HL-60/S4 (cell line): Measurements from ENCODE around the gene CDH13.

Source experiments
- in situ Hi-C: fragments of 300-500 bp; cut with MboI; formaldehyde crosslinking; loops from 2 replicates; pipeline ENCODE4 v1.14.3; 2022; ENCODE audit warnings: low sequenced_read_pairs

Gene CDH13

DNA sequence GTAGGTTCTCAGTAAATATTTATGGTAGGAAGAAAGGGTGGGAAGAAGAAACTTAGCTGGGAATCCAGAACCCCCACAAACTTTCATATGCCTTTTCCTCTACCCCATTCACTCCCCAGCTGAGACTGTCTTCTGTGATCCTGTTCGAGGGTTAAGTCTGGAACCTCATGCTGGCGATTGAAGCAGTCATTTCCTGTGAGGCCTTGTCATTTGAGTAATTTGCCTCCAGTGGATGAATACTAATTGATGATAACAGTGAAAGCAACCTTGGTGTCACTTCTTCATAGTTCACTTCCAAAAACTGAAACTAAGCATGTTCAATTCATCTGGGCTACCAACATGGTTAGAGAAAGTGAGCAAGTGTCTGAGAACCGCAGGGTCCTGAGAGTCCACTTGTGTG is 401.2 kb downstream of the CDH13 start:
- in situ Hi-C loops: no loop called here

DNA sequence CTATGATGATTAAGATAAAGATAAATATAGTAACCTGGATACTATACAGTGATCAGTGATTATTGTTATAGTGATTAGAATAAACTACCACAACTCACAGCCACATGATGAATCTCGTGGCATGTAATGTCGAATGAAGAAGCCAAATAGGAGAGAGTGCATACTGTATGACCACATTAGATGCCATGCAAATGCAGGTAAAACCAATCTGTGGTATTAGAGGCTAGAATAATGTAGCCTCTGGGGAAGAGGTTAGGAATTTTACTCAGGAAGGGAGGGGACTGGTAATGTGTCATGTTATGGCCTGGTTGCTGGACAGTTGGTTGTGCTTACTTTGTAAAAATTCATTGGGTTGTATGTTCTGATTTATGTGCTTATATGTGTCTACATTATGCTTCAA is 402.7 kb downstream of the CDH13 start:
- in situ Hi-C loops: no loop called here

DNA sequence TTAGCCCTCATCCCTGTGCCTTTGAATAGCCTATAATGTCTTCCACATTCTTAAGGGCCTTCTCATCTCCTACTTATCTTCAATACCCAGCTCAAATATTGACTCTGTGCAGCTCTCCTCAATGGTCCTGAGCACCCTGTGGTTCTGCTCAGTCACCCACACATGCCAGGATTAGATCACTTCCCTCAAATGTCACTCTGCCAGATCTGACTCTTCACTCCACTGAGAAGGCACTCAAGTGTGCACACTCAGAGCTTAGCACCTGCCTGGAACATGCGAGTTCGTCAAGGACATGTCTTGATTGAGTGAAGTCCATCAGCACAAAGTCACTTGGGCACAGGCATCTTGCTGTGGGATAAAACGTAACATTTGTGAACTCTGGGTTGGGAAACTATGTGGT is 404.8 kb downstream of the CDH13 start:
- in situ Hi-C loops: no loop called here

DNA sequence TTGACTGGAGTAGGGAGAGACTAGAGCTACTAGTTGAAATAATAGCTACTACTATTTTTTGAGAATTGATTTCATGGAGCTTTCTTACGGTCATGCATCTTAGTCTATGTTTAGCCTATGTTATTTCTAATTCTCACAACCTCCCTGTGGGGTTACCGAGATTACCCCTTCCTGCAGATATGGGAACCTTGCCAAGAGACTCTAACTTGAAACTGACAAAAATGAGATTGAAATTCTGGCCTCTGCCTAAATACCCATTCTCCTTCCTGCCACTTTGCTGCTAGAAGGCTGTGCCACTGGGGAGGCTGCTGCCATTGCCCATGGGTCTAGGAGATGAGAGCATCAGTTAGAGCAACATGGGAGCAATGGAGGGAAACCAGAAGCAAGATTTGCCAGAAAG is 410.3 kb downstream of the CDH13 start:
- in situ Hi-C loops: no loop called here

DNA sequence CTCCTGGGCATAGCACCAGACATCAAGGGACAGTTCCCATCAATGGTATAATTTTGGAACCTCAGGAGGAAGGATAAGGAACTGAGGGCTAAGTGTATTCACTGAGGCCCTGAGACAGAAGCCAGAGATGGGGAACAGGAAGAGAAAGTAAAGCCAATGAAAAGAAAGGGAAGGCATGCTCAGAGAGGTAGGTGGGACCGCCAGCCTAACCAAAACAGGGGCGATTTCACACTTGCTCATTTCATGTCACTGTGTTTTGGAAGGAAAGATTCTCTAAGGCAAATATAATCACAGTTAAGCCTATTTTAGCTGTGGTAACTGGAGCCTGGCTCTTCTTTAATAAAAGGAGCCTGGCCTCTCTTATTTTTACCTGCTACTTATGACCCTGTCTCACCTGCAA is 411.1 kb downstream of the CDH13 start:
- in situ Hi-C loops: no loop called here

DNA sequence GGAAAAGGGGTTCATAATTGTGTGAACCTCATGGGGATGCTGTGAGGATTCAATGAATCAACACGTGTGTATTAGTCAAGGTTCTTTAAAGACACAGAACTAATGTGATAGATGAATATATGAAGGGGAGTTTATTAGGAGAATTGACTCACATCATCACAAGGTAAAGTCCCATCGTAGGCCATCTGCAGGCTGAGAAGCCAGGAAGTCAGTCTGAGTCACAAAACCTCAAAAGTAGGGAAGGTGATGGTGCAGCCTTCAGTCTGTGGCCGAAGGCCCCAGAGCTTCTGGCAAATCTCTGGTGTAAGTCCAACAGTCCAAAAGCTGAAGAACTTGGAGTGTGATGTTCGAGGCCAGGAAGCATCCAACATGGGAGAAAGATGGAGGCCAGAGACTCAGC is 413.4 kb downstream of the CDH13 start:
- in situ Hi-C loops: no loop called here

DNA sequence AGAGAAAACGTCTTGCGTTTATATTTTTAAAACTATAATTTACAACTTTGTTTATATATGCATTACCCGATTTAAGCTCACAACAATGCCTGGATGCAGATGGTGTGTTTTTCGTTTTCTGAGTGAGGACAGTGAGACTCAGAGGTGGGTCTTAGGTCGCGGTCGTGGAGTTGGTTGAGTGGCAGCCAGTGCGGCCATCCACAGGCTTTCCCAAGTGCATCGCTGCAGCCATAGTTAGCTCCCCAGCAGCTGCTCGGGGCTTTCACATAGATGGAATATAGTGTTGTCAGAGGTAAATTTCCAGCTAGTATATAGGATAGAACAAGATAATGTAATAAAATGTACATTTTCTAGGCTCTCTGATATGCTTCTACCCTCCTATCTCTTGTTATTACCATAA is 417.8 kb downstream of the CDH13 start:
- in situ Hi-C loops: no loop called here

DNA sequence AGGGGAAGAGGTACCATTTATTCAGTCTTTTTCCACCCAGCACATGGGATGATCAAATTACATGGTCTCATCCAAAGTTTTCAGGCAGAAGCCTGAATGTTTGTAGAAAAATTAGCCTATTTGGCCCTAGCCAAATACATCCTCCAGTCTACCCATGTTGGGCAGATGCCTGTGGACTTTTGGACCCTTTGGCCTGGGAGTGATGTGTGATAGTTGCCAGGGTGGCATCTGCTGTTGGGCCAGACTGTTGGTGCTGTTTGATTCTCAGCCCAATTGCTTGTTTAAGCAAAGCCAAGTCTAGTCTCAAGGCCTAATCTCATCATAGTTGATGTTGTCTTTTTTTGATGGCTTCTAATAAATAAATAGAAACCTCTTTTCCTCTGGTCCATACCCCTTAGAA is 419.0 kb downstream of the CDH13 start:
- in situ Hi-C loops: no loop called here

DNA sequence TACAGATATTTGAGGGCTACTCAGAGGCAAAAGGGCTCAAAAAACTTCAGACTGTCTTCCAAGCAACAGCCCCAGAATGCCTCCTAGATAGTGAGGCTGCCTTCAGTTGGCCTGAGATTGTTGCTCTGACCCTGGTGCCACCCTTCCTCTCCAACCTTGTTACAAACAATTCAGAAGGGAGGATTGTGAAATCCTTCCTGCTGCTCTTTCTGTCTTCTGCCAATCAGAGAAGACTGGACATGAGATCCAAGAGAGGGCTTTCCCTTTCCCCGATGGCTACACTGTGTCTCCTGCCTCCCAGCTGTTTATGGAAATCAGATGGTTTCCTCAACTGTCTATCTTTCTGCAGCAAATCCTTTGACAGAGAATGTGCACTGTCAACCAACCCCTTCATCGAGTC is 419.9 kb downstream of the CDH13 start:
- in situ Hi-C loops: no loop called here

DNA sequence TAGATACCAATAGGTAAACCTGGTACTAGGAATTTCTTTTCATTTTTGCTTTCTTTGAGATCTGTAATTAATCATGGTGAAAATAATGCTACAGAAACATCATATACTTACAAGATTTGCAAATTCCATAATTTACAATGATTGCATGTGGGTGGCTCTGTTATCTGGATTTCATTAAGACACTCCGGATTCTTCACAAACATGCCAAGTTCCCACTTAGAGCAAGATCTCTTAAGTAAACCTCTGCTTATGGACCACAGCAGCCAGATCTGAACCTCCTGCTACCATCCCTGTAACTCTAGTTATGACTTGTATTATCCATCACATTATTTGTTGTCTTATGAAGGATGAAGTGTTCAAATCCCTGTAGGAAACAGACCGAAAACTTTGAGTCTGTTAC is 424.7 kb downstream of the CDH13 start:
- in situ Hi-C loops: no loop called here

DNA sequence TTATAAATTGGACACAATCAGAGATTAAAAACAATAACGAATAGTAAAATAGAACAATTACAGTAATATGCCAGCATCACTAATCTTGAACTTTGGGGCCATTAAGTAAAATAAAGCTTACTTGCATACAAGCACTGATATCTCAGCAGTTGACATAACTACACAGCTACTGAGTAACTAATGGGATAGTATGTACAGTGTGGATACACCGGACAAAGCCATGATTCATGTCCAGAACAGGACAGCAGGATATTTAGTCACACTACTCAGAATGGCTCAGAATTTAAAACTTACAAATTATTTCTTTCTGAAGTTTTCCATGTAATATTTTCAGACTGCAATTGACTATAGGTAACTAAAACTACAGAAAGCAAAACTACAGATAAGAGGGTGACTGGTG is 427.5 kb downstream of the CDH13 start:
- in situ Hi-C loops: no loop called here

DNA sequence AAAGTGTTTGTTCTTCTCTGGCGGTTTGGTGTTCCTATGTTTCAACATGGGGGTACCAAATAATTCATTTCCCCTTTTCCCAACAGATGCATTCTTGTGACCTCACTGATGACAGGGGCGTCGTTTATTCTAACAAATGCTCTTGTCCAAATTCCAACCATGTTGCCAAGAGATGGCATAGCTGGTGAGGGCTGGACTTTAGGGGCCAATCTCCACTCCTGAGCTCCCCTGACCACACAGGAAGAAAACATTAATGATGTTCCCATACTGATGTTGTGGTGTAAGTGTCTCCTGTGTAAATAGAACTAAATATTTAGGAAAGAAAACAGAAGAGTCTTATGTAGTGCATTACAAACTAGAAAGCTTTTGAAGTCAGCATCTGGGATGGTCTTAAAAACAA is 431.6 kb downstream of the CDH13 start:
- in situ Hi-C loops: no loop called here

DNA sequence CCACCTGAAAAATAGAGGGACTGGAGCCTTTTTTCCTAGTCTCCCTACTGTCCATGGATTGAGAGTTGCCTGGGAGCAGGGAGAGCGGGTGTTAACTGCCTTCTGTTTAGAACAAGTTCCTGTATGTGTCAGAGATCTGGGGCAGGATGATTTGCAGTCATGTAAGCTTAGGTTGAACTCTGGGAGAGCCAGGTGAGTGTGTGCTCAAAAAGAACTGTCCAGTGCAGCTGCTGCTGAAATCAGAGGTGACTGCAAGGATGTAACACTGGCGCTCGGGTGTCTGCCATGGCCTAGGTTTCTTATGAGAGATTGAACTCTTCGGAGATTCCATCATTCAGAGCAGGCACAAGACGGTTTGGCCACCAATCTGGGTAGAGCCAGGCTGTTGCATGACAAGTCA is 432.5 kb downstream of the CDH13 start:
- in situ Hi-C loops: no loop called here

DNA sequence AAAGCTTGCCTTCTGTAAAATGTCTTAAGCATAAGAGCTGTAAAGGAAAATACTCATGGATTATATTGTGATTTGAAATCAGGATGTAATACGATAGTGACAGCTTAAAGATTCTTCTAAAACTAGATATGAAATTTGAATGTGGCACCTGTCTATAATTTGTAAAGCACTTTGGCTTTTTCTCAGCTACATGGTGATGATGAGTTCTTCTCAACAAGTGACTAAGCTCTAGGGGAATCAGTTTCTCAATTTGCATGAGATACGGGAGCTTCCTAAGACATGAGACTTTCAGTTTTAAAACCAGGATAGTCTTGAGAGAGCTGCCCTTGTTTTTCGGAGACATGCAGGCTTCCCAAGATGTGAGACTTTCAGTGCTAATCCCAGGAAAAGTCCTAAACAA is 439.2 kb downstream of the CDH13 start:
- in situ Hi-C loops: no loop called here

DNA sequence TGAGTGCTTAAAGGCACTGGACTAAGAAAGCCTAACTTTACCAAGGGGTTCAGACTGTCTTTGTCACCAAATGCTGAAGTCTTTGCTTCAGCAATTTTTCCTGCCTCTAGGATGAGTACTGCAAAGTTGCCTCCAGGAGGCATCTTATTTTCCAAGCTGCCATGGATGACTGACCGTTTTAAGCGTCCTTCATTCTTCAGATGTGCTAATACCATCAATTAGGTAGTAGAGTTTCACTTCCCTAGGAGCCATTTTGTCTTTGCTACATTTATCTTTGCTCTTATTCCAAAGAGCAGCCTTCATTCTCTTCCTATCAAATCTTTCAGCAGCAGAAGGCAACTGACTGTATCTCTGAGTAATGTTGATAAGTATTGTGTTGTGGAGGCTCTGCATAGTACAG is 440.1 kb downstream of the CDH13 start:
- in situ Hi-C loops: no loop called here

DNA sequence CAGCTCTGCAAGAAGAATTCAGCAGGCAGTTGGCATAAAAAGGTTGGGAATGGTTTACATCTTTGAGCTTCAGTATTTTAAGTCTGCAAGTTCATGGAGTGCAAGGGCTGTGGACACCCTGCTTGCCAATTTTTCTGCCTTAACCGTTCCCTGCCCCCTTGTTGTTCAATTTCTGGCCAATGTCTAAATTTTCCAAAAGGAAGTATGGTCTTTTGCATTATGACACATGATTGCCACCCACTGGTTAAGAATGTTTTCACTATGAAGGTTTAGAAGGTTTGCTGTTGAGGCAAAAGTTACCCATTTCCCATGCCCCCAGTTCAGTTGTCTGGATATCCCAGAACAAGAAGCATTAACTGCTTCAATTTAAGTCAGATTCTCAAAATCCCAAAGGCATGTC is 441.9 kb downstream of the CDH13 start:
- in situ Hi-C loops: no loop called here

DNA sequence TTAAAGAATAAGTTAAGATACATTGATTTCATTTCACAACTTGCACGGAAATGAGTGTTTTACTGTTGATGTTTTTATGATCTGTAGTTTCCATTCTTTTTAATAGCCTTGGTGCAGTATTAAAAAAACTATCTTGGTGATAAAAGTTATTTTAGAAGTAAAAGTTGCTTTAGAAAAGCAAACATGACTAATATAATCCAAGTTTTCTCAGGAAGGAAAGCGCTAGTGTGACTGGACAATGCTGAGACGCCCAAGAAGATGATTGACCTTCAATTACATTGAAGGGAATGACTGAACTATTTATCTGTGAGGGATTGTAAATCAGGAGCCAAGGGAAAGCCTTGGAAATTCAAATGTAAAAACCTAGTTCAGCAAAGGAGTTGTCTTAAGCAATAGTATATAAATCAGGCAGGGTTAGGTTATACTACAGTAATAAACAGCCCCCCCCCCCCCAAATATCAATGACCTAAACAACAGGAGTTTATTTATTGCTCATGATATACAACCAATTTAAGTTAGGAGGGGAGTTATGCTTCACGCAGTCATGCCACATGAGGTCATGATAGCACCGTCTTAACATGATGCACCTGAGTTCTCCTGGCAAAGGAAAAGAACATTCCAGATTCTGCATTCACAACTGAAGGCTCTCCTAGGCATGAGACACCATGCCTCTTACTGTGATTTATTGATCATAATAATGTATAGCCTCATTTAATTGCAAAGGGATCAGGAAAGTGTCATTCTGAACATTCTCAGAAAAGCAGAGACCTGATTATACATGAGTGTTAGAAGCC is 443.8 kb downstream of the CDH13 start:
- in situ Hi-C loops: no loop called here

DNA sequence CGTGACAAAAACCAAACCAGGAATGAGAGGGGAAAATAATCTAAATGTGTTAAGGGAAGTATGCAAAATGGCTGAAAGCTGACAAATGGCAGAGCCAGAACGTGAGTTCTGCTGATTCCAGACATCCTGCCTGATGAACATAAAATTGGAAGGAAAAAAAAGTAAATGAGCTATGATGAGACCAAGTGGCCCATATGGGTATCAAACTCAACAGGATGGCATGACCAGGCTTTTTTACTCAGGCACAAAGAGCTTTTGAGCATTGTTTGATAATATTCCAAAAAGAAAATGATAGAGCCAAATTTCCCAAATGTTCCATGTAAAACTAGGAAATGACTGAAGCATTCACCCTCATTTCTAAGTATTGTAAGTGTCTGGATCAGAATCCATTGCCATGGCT is 449.2 kb downstream of the CDH13 start:
- in situ Hi-C loops: no loop called here

DNA sequence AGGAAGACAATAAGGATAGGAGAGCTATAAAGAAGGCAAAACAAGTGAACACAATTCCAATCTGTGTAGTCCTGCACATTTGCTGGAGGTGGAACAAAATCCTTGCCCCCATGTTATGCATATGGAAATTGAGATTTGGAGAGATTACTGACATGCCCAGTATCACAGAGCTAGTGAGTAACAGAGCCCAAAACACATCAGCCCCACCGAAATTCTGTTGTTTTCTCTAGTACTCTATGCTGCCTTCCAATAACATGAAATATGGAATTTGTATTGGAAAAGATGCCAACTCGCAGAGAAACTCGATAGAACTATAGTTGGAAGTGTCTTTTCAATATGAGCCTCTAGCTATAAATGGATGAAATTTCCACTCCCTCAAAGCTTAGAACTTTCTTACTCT is 456.6 kb downstream of the CDH13 start:
- in situ Hi-C loops: no loop called here

DNA sequence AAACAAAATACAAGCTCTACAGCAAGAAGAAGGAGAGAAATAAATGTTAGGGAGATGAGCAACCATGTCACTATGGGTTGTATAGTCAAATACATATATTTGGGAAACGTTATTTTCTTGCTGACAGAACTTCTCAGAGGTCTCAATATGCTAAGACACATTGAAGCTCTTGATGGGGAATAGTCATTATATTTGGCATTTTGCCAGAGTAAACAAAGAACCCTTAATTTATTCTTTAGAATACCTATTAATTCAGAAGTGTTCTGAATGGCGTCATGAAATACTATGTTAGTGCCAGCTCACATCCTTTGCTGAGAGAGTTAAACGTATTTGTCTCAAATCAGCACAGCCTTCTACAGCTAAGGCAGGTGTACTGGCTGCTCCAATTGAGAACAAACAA is 458.9 kb downstream of the CDH13 start:
- in situ Hi-C loops: no loop called here

DNA sequence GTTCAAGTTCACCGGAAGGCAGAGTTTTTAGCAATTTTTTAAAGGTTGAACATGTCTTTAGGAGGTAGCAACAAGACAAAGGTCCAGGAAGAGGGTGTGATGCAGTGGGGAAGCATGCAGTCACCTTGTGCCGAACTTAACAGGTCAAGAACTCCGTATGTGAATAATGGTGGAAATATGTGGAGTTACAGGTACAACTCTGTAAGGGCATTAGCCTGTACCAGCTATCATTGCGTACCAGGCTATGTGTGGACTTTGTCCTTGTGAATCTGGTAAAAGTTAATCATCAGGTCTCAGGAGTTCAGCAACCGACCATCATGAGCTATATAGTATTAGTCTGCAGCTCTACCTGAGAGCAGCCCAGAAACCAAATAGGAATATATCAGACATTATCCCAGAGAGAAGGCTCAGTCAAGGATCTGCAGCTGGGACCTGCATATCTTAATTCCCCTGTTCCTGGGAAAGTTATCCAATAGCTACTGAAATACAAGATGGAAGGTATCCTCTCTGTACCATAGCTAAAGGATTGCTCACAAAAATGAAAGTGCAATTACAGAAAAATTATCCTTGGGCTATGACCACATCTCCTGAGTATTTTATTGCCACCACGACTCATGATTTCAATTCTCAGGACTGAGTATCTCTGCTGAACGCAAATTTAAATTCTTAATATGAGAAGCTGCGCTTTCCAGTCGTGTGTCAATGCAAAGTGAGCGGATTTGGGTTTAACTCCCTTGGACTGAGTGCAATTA is 469.3 kb downstream of the CDH13 start:
- in situ Hi-C loops: no loop called here

DNA sequence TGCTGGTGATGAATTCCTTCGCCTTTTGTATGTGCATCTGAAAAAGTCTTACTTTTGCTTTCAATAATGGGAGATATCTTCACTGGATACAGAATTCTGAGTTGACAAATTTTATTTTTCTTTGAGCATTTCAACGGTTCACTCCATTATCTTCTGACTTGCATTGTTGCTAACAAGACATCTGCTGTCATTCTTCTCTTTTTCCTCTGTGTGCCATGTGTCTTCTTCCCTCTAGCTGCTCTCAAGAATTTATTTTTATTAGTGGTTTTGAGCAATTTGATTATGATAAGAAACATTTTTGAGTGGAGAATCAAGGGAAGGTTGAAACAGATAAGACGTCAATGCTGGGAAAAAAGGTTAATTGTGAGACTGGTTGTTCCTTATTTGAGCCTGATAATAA is 471.8 kb downstream of the CDH13 start:
- in situ Hi-C loops: no loop called here

DNA sequence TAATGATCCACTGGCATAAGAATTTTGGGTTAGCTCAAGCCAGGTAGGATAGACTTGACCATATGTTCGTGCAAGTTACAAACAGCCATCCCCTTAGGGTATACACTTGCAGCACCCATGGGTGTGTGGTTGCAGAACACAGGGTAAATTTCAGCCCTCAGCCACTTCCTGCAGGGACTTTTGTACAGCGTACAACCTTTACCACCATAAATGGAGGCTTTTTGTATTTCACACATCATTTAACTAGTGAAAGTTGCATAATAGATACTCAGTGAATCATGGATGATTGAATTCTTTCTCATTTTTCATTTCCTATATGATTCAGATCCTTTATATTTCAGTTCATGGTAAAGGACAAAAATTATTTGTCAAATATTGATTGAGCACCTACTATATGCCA is 473.9 kb downstream of the CDH13 start:
- in situ Hi-C loops: no loop called here
